HEK293 (cell line): ENCODE results near the gene SLC17A3.

ENCODE experiments used
- CTCF ChIA-PET: fragments of 350-600 bp; formaldehyde crosslinking; extraction: SDS; loops from one replicate; lab custom pipeline; 2021; ENCODE audit warnings: antibody characterized with exemption; lab: Yijun Ruan, JAX
- POLR2A ChIA-PET: fragments of 300-600 bp; formaldehyde crosslinking; extraction: SDS; loops from one replicate; lab custom pipeline; 2020; ENCODE audit warnings: antibody characterized with exemption, inconsistent platforms; lab: Yijun Ruan, JAX
- H3K27ac ChIP-seq: fragments of 200-500 bp; sonication (Bioruptor generic); 2 replicates; pipeline ENCODE4 v1.5.1; 2014; ENCODE audit warnings: low read depth, low read length, control low read depth, inconsistent platforms; ENCODE audit errors: extremely low read depth
- H3K36me3 ChIP-seq, 2 experiments: fragments of 200-500 bp in 1 of 2; sonication (Bioruptor generic) in 1 of 2; 1 replicate in 1 of 2; 2 replicates in 1 of 2; pipeline ENCODE4 v1.5.1; 2014 to 2017; ENCODE audit warnings: inconsistent platforms in 2 of 2, low read length in 2 of 2; ENCODE audit not compliant: control insufficient read depth in 2 of 2, insufficient read depth in 1 of 2
- H3K4me1 ChIP-seq: fragments of 200-500 bp; sonication (Bioruptor generic); 2 replicates; pipeline ENCODE4 v1.5.1; 2014; ENCODE audit warnings: mild to moderate bottlenecking, low read length, inconsistent platforms; ENCODE audit not compliant: control insufficient read depth, insufficient read depth
- H3K4me3 ChIP-seq: 2 replicates; pipeline ENCODE4 v1.5.1; 2011; ENCODE audit warnings: low read depth, mild to moderate bottlenecking, control low read depth, low read length, moderate library complexity
- H3K9me3 ChIP-seq: fragments of 200-500 bp; sonication (Bioruptor generic); 2 replicates; pipeline ENCODE4 v1.5.1; 2014; ENCODE audit warnings: low read depth, low read length, inconsistent platforms; ENCODE audit not compliant: control insufficient read depth, insufficient read depth
- BCL11B ChIP-seq: fragments of 450-650 bp; formaldehyde crosslinking; IDR thresholded peaks from 2 replicates; pipeline ENCODE4 v1.5.1; 2016; ENCODE audit warnings: low read depth, missing biosample characterization, missing genetic modification characterization
- MEIS1 ChIP-seq: sonication (generic); formaldehyde crosslinking; IDR thresholded peaks from 2 replicates; pipeline ENCODE4 v1.8.1; 2022; ENCODE audit warnings: missing genetic modification reagents, mild to moderate bottlenecking, borderline replicate concordance
- MYNN ChIP-seq: fragments of 450-650 bp; formaldehyde crosslinking; IDR thresholded peaks from 2 replicates; pipeline ENCODE4 v1.5.1; 2016; ENCODE audit warnings: missing biosample characterization, missing genetic modification characterization, borderline replicate concordance
- TCF7L2 ChIP-seq: IDR thresholded peaks from 2 replicates; pipeline ENCODE4 v1.6.1; 2011; ENCODE audit warnings: low read depth, mild to moderate bottlenecking, inconsistent platforms, low read length, moderate library complexity, borderline replicate concordance
- ZFP3 ChIP-seq: fragments of 450-650 bp; formaldehyde crosslinking; IDR thresholded peaks from 2 replicates; pipeline ENCODE4 v1.5.1; 2016; ENCODE audit warnings: low read depth, missing biosample characterization, missing genetic modification characterization
- ZFP41 ChIP-seq: fragments of 450-650 bp; formaldehyde crosslinking; IDR thresholded peaks from 2 replicates; pipeline ENCODE4 v1.5.1; 2016; ENCODE audit warnings: missing biosample characterization, missing genetic modification characterization, borderline replicate concordance
- ZNF157 ChIP-seq: fragments of 450-650 bp; formaldehyde crosslinking; IDR thresholded peaks from 2 replicates; pipeline ENCODE4 v1.5.1; 2016; ENCODE audit warnings: missing biosample characterization, missing genetic modification characterization
- ZNF175 ChIP-seq: fragments of 450-650 bp; formaldehyde crosslinking; IDR thresholded peaks from 2 replicates; pipeline ENCODE4 v1.5.1; 2016; ENCODE audit warnings: missing biosample characterization, missing genetic modification characterization
- ZNF2 ChIP-seq: fragments of 450-650 bp; formaldehyde crosslinking; IDR thresholded peaks from 2 replicates; pipeline ENCODE4 v1.5.1; 2016; ENCODE audit warnings: missing biosample characterization, missing genetic modification characterization
- ZNF350 ChIP-seq: fragments of 450-650 bp; formaldehyde crosslinking; IDR thresholded peaks from 2 replicates; pipeline ENCODE4 v1.5.0; 2017; ENCODE audit warnings: missing biosample characterization, mild to moderate bottlenecking, missing genetic modification characterization
- ZNF354C ChIP-seq: fragments of 450-650 bp; formaldehyde crosslinking; IDR thresholded peaks from 2 replicates; pipeline ENCODE4 v1.5.1; 2016; ENCODE audit warnings: missing biosample characterization, missing genetic modification characterization, low read depth, borderline replicate concordance
- ZNF48 ChIP-seq: fragments of 450-650 bp; formaldehyde crosslinking; IDR thresholded peaks from 2 replicates; pipeline ENCODE4 v1.5.1; 2016; ENCODE audit warnings: missing biosample characterization, missing genetic modification characterization
- ZNF529 ChIP-seq: fragments of 450-650 bp; formaldehyde crosslinking; IDR thresholded peaks from 2 replicates; pipeline ENCODE4 v1.5.1; 2017; ENCODE audit warnings: missing genetic modification characterization, missing biosample characterization; ENCODE audit not compliant: insufficient replicate concordance
- ZNF548 ChIP-seq: fragments of 450-650 bp; formaldehyde crosslinking; IDR thresholded peaks from 2 replicates; pipeline ENCODE4 v1.5.1; 2016; ENCODE audit warnings: missing biosample characterization, missing genetic modification characterization
- ZNF555 ChIP-seq: fragments of 450-650 bp; formaldehyde crosslinking; conservative IDR thresholded peaks from 2 replicates; pipeline ENCODE4 v1.5.1; 2017; ENCODE audit warnings: missing biosample characterization, mild to moderate bottlenecking, missing genetic modification characterization, inconsistent platforms
- ZNF560 ChIP-seq: fragments of 450-650 bp; formaldehyde crosslinking; IDR thresholded peaks from 2 replicates; pipeline ENCODE4 v1.5.1; 2017; ENCODE audit warnings: missing biosample characterization, missing genetic modification characterization, borderline replicate concordance
- ZNF610 ChIP-seq: fragments of 450-650 bp; formaldehyde crosslinking; IDR thresholded peaks from 2 replicates; pipeline ENCODE4 v1.5.1; 2016; ENCODE audit warnings: missing biosample characterization, missing genetic modification characterization, borderline replicate concordance
- ZNF677 ChIP-seq: fragments of 450-650 bp; IDR thresholded peaks from 2 replicates; pipeline ENCODE4 v1.5.0; 2018; ENCODE audit warnings: missing biosample characterization, mild to moderate bottlenecking, missing genetic modification characterization, moderate library complexity
- ZNF747 ChIP-seq: fragments of 450-650 bp; formaldehyde crosslinking; IDR thresholded peaks from 2 replicates; pipeline ENCODE4 v1.5.1; 2016; ENCODE audit warnings: missing biosample characterization, missing genetic modification characterization
- ZNF76 ChIP-seq: fragments of 450-650 bp; formaldehyde crosslinking; IDR thresholded peaks from 2 replicates; pipeline ENCODE4; 2016; ENCODE audit warnings: low read depth, missing biosample characterization, missing genetic modification characterization, borderline replicate concordance
- ZNF776 ChIP-seq: fragments of 450-650 bp; formaldehyde crosslinking; IDR thresholded peaks from 2 replicates; pipeline ENCODE4 v1.5.0; 2017; ENCODE audit warnings: missing biosample characterization, missing genetic modification characterization, borderline replicate concordance
- ZNF777 ChIP-seq: fragments of 450-650 bp; formaldehyde crosslinking; IDR thresholded peaks from 2 replicates; pipeline ENCODE4 v1.5.1; 2017; ENCODE audit warnings: missing biosample characterization, missing genetic modification characterization, borderline replicate concordance
- TF ChIP-seq, protein P1 (sequence below): fragments of 450-650 bp; formaldehyde crosslinking; IDR thresholded peaks from 2 replicates; pipeline ENCODE4 v1.5.1; 2017; ENCODE audit warnings: missing biosample characterization, mild to moderate bottlenecking, missing genetic modification characterization, moderate library complexity
- TF ChIP-seq, protein P2 (sequence below): fragments of 450-650 bp; IDR thresholded peaks from 2 replicates; pipeline ENCODE4 v1.5.1; 2018; ENCODE audit warnings: missing biosample characterization, missing genetic modification characterization
- TF ChIP-seq, protein P3 (sequence below): fragments of 450-650 bp; formaldehyde crosslinking; IDR thresholded peaks from 2 replicates; pipeline ENCODE4 v1.5.1; 2016; ENCODE audit warnings: missing biosample characterization, missing genetic modification characterization

Gene SLC17A3

DNA sequence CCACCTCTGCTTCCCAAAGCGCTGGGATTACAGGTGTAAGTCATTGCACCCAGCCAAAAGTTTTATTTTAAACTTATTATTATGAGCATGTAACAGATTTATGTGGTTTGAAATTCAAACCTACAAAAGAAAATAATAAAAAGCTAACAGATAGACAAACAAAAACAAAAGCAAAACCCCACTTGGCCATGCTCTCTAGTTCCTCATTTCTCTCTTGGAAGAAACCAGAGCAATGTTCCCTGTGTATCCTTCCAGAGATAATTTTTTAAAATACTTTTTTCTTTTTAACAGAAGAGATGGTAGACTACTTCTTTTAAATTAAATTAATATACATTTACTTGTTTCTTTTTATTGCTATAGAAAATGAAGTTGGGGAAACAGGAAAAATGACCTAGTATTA lies 28.0 kb upstream of the SLC17A3 start:
- Histone ChIP-seq H3K4me1 (no peaks in the 10 kb centered on the region), H3K36me3 (no peaks in the 10 kb centered on the region), H3K27ac (no peak overlapping the region), H3K4me3 (no peak overlapping the region), H3K9me3 (no peaks in the 10 kb centered on the region)
- POLR2A ChIA-PET = no interaction called here
- TF ChIP-seq, protein P1, sequence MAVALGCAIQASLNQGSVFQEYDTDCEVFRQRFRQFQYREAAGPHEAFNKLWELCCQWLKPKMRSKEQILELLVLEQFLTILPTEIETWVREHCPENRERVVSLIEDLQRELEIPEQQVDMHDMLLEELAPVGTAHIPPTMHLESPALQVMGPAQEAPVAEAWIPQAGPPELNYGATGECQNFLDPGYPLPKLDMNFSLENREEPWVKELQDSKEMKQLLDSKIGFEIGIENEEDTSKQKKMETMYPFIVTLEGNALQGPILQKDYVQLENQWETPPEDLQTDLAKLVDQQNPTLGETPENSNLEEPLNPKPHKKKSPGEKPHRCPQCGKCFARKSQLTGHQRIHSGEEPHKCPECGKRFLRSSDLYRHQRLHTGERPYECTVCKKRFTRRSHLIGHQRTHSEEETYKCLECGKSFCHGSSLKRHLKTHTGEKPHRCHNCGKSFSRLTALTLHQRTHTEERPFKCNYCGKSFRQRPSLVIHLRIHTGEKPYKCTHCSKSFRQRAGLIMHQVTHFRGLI (tag by site-specific recombination) = no peak
- TF ChIP-seq ZNF157 (no peak), ZNF350 (tag by site-specific recombination) (no peak), MYNN (tag by site-specific recombination) (no peak), ZNF48 (tag by site-specific recombination) (no peak)
- CTCF ChIA-PET = interaction anchor here (1.0 to 1.2 kb wide), 2 partner anchors 10 to 116 kb away, joined by 3 to 4 read pairs; a partner anchor contains a TSS

DNA sequence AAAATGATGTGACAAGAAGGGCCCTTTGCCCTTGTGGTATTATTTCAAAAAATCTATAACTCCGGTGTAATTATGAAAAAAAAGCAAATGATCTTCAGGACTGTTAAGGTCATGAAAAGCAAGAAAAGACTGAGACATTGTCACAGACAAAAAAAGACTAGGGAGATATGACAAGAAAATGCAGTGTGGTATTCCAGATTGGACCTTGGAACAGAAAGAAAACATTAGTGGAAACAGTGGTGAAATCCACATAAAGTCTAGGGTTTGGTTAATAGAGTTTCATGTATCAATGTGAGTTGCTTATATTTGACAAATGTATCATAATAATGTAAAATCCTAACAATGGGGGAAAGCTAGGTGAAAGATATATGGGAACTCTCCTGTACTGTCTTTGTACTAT lies 26.8 kb upstream of the SLC17A3 start:
- Histone ChIP-seq H3K27ac (no peak overlapping the region), H3K4me3 (no peak overlapping the region), H3K36me3 (no peaks in the 10 kb centered on the region), H3K4me1 (no peaks in the 10 kb centered on the region), H3K9me3 (no peaks in the 10 kb centered on the region)
- CTCF ChIA-PET = interaction anchor here (0.6 to 1.3 kb wide), 3 partner anchors 47 to 117 kb away, joined by 3 to 4 read pairs (median 3); a partner anchor contains a TSS
- TF ChIP-seq ZNF776 (tag by site-specific recombination) (no peak), MEIS1 (CRISPR knock-in tag) (no peak), ZNF2 (no peak), ZNF610 (no peak), ZFP41 (tag by site-specific recombination) (no peak), ZNF677 (tag by site-specific recombination) (no peak), ZNF76 (no peak), ZNF555 (tag by site-specific recombination) (no peak), TCF7L2 (no peak), ZNF354C (tag by site-specific recombination) (no peak), ZNF175 (tag by site-specific recombination) (no peak), ZNF747 (tag by site-specific recombination) (no peak), ZFP3 (tag by site-specific recombination) (no peak), ZNF529 (tag by site-specific recombination) (no peak), BCL11B (tag by site-specific recombination) (no peak), ZNF560 (tag by site-specific recombination) (no peak), ZNF777 (tag by site-specific recombination) (no peak), ZNF548 (no peak)
- TF ChIP-seq, protein P2, sequence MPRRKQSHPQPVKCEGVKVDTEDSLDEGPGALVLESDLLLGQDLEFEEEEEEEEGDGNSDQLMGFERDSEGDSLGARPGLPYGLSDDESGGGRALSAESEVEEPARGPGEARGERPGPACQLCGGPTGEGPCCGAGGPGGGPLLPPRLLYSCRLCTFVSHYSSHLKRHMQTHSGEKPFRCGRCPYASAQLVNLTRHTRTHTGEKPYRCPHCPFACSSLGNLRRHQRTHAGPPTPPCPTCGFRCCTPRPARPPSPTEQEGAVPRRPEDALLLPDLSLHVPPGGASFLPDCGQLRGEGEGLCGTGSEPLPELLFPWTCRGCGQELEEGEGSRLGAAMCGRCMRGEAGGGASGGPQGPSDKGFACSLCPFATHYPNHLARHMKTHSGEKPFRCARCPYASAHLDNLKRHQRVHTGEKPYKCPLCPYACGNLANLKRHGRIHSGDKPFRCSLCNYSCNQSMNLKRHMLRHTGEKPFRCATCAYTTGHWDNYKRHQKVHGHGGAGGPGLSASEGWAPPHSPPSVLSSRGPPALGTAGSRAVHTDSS (tag by site-specific recombination) = no peak
- TF ChIP-seq, protein P3, sequence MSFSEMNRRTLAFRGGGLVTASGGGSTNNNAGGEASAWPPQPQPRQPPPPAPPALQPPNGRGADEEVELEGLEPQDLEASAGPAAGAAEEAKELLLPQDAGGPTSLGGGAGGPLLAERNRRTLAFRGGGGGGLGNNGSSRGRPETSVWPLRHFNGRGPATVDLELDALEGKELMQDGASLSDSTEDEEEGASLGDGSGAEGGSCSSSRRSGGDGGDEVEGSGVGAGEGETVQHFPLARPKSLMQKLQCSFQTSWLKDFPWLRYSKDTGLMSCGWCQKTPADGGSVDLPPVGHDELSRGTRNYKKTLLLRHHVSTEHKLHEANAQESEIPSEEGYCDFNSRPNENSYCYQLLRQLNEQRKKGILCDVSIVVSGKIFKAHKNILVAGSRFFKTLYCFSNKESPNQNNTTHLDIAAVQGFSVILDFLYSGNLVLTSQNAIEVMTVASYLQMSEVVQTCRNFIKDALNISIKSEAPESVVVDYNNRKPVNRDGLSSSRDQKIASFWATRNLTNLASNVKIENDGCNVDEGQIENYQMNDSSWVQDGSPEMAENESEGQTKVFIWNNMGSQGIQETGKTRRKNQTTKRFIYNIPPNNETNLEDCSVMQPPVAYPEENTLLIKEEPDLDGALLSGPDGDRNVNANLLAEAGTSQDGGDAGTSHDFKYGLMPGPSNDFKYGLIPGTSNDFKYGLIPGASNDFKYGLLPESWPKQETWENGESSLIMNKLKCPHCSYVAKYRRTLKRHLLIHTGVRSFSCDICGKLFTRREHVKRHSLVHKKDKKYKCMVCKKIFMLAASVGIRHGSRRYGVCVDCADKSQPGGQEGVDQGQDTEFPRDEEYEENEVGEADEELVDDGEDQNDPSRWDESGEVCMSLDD = no peak
- POLR2A ChIA-PET = no interaction called here
